ENCODE results near the gene NUP93. TPM values are rescaled to one million over a fixed set of nuclear protein-coding genes. Genes with fewer than 3 reads are reported as not detected.

Gene NUP93
- total and polyA plus RNA-seq, 9 of the 15 experiments (the other 6 are each of a cell fraction or from before 2014, with no cell fraction given), result 92.0 to 162 (median 121) TPM

DNA sequence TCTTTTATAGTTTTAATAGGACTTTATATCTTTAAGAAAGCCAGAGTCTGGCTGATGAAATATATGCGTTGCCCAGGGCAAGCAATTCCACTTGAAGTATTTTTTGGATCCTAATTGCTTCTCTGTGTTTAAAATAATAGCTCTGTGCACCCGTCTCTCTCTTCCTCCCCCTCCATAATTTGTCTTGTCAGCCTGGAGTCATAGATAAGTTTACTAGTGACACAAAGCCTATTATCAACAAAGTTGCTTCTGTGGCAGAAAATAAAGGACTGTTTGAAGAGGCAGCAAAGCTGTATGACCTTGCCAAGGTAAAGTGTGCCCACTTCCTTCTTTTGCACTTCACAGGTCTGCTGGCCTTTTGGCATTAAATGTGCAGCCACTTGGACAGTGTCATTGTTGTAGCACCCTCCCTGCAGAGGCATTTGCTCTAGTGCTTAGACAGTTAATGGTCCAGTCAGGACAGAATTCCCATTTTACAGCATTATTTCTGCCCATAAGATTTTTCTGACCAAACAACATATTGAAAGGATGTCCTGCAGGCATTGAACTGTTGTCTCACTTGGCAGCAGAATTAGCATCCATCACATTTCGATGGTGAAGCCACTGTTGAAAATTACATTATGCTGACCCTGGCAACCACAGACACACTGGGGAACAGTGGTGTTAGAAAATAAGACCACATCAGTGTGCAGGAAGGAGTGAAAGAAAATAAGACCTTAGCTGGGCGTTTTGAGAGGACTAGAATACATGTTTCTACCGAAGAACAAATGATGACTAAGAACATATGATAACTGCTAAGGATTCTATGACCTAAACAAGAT, 106.7 kb downstream of the NUP93 start (continued):
- TF ChIP-seq GABPA (tag; conservative IDR thresholded peaks at IDR 0.05; ENCODE audit: low read depth) (0 out of 2 replicates have a peak, but pooled peaks have one; percentile 20), SPI1 (IDR thresholded peaks at IDR 0.05; ENCODE audit: borderline replicate concordance, low read depth, low read length) (peak; percentile 23; the same call in 1 of the 2 replicates), NFE2L1 (tag; IDR thresholded peaks at IDR 0.05; ENCODE audit: borderline replicate concordance, low read depth) (no peak), TFAM (CRISPR knock-in tag; conservative IDR thresholded peaks at IDR 0.05) (no peak), MAFG (tag; conservative IDR thresholded peaks at IDR 0.05) (peak; percentile 27; the same call in 1 of the 2 replicates), PHF21A (IDR thresholded peaks at IDR 0.05; ENCODE audit: borderline replicate concordance, low read depth) (no peak), ZNF316 (IDR thresholded peaks at IDR 0.05) (0 out of 2 replicates have a peak, but pooled peaks have one; percentile 26), EGR1 (conservative IDR thresholded peaks at IDR 0.05) (no peak), CHD1 (IDR thresholded peaks at IDR 0.05; ENCODE audit: low read length) (no peak), ZNF584 (CRISPR knock-in tag; IDR thresholded peaks at IDR 0.05; ENCODE audit: low read depth) (0 out of 2 replicates have a peak, but pooled peaks have one; percentile 17), ZNF589 (CRISPR knock-in tag; IDR thresholded peaks at IDR 0.05; ENCODE audit: low read depth) (0 out of 2 replicates have a peak, but pooled peaks have one; percentile 40), HNRNPL (IDR thresholded peaks at IDR 0.05; ENCODE audit: low read depth, low read length) (no peak), MEF2A (IDR thresholded peaks at IDR 0.05; ENCODE audit: control insufficient read depth, low read depth, low read length) (no peak), TGIF2 (CRISPR knock-in tag; IDR thresholded peaks at IDR 0.05) (no peak), ARID1B (IDR thresholded peaks at IDR 0.05) (peak; percentile 57), MTA1 (IDR thresholded peaks at IDR 0.05; ENCODE audit: borderline replicate concordance) (no peak), KLF16 (IDR thresholded peaks at IDR 0.05) (no peak)
- TF ChIP-seq, protein P1, sequence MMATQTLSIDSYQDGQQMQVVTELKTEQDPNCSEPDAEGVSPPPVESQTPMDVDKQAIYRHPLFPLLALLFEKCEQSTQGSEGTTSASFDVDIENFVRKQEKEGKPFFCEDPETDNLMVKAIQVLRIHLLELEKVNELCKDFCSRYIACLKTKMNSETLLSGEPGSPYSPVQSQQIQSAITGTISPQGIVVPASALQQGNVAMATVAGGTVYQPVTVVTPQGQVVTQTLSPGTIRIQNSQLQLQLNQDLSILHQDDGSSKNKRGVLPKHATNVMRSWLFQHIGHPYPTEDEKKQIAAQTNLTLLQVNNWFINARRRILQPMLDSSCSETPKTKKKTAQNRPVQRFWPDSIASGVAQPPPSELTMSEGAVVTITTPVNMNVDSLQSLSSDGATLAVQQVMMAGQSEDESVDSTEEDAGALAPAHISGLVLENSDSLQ (IDR thresholded peaks at IDR 0.05), result peak; percentile 63
- TF ChIP-seq, protein P2, sequence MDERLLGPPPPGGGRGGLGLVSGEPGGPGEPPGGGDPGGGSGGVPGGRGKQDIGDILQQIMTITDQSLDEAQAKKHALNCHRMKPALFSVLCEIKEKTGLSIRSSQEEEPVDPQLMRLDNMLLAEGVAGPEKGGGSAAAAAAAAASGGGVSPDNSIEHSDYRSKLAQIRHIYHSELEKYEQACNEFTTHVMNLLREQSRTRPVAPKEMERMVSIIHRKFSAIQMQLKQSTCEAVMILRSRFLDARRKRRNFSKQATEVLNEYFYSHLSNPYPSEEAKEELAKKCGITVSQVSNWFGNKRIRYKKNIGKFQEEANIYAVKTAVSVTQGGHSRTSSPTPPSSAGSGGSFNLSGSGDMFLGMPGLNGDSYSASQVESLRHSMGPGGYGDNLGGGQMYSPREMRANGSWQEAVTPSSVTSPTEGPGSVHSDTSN (CRISPR knock-in tag; IDR thresholded peaks at IDR 0.05; ENCODE audit: low read depth), result no peak
- TF ChIP-seq, protein P2 (tag; conservative IDR thresholded peaks at IDR 0.05; ENCODE audit: low read depth), result peak; percentile 89
- TF ChIP-seq, protein P3, sequence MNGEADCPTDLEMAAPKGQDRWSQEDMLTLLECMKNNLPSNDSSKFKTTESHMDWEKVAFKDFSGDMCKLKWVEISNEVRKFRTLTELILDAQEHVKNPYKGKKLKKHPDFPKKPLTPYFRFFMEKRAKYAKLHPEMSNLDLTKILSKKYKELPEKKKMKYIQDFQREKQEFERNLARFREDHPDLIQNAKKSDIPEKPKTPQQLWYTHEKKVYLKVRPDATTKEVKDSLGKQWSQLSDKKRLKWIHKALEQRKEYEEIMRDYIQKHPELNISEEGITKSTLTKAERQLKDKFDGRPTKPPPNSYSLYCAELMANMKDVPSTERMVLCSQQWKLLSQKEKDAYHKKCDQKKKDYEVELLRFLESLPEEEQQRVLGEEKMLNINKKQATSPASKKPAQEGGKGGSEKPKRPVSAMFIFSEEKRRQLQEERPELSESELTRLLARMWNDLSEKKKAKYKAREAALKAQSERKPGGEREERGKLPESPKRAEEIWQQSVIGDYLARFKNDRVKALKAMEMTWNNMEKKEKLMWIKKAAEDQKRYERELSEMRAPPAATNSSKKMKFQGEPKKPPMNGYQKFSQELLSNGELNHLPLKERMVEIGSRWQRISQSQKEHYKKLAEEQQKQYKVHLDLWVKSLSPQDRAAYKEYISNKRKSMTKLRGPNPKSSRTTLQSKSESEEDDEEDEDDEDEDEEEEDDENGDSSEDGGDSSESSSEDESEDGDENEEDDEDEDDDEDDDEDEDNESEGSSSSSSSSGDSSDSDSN (IDR thresholded peaks at IDR 0.05; ENCODE audit: borderline replicate concordance in 1 of 2, low read depth in 2 of 2, low read length in 2 of 2), result no peak
- TF ChIP-seq, protein P4, sequence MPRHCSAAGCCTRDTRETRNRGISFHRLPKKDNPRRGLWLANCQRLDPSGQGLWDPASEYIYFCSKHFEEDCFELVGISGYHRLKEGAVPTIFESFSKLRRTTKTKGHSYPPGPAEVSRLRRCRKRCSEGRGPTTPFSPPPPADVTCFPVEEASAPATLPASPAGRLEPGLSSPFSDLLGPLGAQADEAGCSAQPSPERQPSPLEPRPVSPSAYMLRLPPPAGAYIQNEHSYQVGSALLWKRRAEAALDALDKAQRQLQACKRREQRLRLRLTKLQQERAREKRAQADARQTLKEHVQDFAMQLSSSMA (CRISPR knock-in tag; IDR thresholded peaks at IDR 0.05), result no peak

Data from K562 (cell line).